K562 (cell line): ENCODE results near the gene ERMARD. TPM values are rescaled to one million over a fixed set of nuclear protein-coding genes. Genes with fewer than 3 reads are reported as not detected.

Experiments
- AFF4 ChIP-seq: sonication (generic); formaldehyde crosslinking; IDR thresholded peaks from 2 replicates; pipeline ENCODE4 v1.8.0; 2023; ENCODE audit warnings: mild to moderate bottlenecking, missing genetic modification reagents
- CCNT2 ChIP-seq: IDR thresholded peaks from 2 replicates; pipeline ENCODE4 v1.6.1; 2011; ENCODE audit warnings: borderline replicate concordance, low read depth, mild to moderate bottlenecking, moderate library complexity, mixed read lengths, low read length; ENCODE audit not compliant: insufficient read length; ENCODE audit errors: extremely low read depth
- ERF ChIP-seq: fragments of 450-650 bp; formaldehyde crosslinking; IDR thresholded peaks from 2 replicates; pipeline ENCODE4 v1.4.0; 2020; ENCODE audit warnings: mild to moderate bottlenecking, mixed read lengths
- FOXK2 ChIP-seq, 2 experiments: fragments of 450-650 bp; IDR thresholded peaks in 1 of 2; conservative IDR thresholded peaks in 1 of 2; 2 replicates each; pipeline ENCODE4 v1.6.1; 2016; ENCODE audit warnings: low read depth in 2 of 2, mild to moderate bottlenecking in 1 of 2
- HMG20B ChIP-seq: fragments of 250-450 bp; sonication (Bioruptor Pico); IDR thresholded peaks from 2 replicates; pipeline ENCODE4 v1.5.0; 2021; ENCODE audit warnings: mild to moderate bottlenecking
- KAT7 ChIP-seq: sonication (generic); formaldehyde crosslinking; IDR thresholded peaks from 2 replicates; pipeline ENCODE4 v1.8.0; 2022; ENCODE audit warnings: missing genetic modification reagents, mild to moderate bottlenecking, borderline replicate concordance
- LARP7 ChIP-seq: fragments of 450-650 bp; IDR thresholded peaks from 2 replicates; pipeline ENCODE4 v1.6.1; 2016
- MAFG ChIP-seq: fragments of 450-650 bp; conservative IDR thresholded peaks from 2 replicates; pipeline ENCODE4 v1.6.1; 2016; ENCODE audit warnings: missing genetic modification characterization, missing compliant biosample characterization
- MBD2 ChIP-seq: sonication (generic); IDR thresholded peaks from 2 replicates; pipeline ENCODE4 v1.6.1; 2016; ENCODE audit warnings: low read depth, borderline replicate concordance
- MIER1 ChIP-seq: fragments of 450-650 bp; IDR thresholded peaks from 2 replicates; pipeline ENCODE4 v1.6.1; 2016; ENCODE audit warnings: antibody characterized with exemption, mild to moderate bottlenecking, low read depth
- NCOA6 ChIP-seq: fragments of 450-650 bp; IDR thresholded peaks from 2 replicates; pipeline ENCODE4 v1.6.1; 2017; ENCODE audit warnings: mild to moderate bottlenecking
- POLR2AphosphoS5 ChIP-seq: IDR thresholded peaks from 2 replicates; pipeline ENCODE4 v1.6.1; 2011; ENCODE audit warnings: mild to moderate bottlenecking, low read depth, low read length, moderate library complexity; ENCODE audit not compliant: control insufficient read depth, insufficient read depth
- RBM22 ChIP-seq: fragments of 200-400 bp; formaldehyde crosslinking; IDR thresholded peaks from 2 replicates; pipeline ENCODE4 v1.6.1; 2018; ENCODE audit warnings: low read length, low read depth; ENCODE audit not compliant: poor library complexity, severe bottlenecking
- SIN3B ChIP-seq: fragments of 450-650 bp; IDR thresholded peaks from 2 replicates; pipeline ENCODE4 v1.6.1; 2017; ENCODE audit warnings: low read depth, mild to moderate bottlenecking, moderate library complexity
- THRB ChIP-seq: fragments of 450-650 bp; formaldehyde crosslinking; conservative IDR thresholded peaks from 2 replicates; pipeline ENCODE4 v1.4.0; 2022; ENCODE audit warnings: mild to moderate bottlenecking, missing genetic modification characterization
- ZFX ChIP-seq: sonication (generic); formaldehyde crosslinking; IDR thresholded peaks from 2 replicates; pipeline ENCODE4 v1.8.0; 2022; ENCODE audit warnings: mild to moderate bottlenecking, missing genetic modification reagents, moderate library complexity
- polyA plus RNA-seq, 8 experiments: library from polyadenylated mRNA; depleted of rRNA in 4 of 8; stranded (reverse) in 5 of 8; unstranded in 3 of 8; fragments of >200 nt; fragmentation: Nextera tagmentation in 2 of 8; fragmentation: Illumina TruSeq in 1 of 8; extraction: Ambion mirVana in 2 of 8; extraction: Trizol in 1 of 8; gene quantifications; 2 replicates each; pipeline versions ENCODE4 v1.2.1 to v1.2.3, GENCODE V29; 2011 to 2014; ENCODE audit warnings: inconsistent platforms in 1 of 8, missing spikeins in 1 of 8
- total RNA-seq, 7 experiments: library from RNA; depleted of rRNA in 6 of 7; stranded (reverse); fragments of >200 nt in 6 of 7; fragmentation: Illumina TruSeq in 2 of 7; extraction: Trizol in 2 of 7; gene quantifications; 2 replicates each; pipeline versions ENCODE4 v1.2.1 to v1.2.3, GENCODE V29; 2011 to 2021; ENCODE audit warnings: low replicate concordance in 1 of 7
- TF ChIP-seq, protein P1 (sequence below): fragments of 200-800 bp; sonication (Bioruptor generic); IDR thresholded peaks from 2 replicates; pipeline ENCODE4 v1.6.1; 2017; ENCODE audit warnings: missing genetic modification characterization, missing compliant biosample characterization
- TF ChIP-seq, protein P2 (sequence below): sonication (generic); formaldehyde crosslinking; IDR thresholded peaks from 2 replicates; pipeline ENCODE4 v1.4.0; 2020; ENCODE audit warnings: mild to moderate bottlenecking, missing genetic modification reagents

The ERMARD gene
- total and polyA plus RNA-seq, 9 of the 15 experiments (the other 6 are each of a cell fraction or from before 2014, with no cell fraction given): 14.5 to 68.6 (median 27.7) TPM

GRCh38 chr6:169723200-169723909 is 28.1 kb upstream of the ERMARD start (continued):
- TF ChIP-seq NCOA6 (peak; percentile 57), KAT7 (CRISPR knock-in tag) (0 out of 2 replicates have a peak, but pooled peaks have one; percentile 77), ZFX (CRISPR knock-in tag) (peak; percentile 86), POLR2AphosphoS5 (0 out of 2 replicates have a peak, but pooled peaks have one; percentile 16), HMG20B (no peak), THRB (CRISPR knock-in tag) (peak; percentile 80; the same call in 1 of the 2 replicates), CCNT2 (peak; percentile 67), MAFG (tag) (no peak), AFF4 (CRISPR knock-in tag) (0 out of 2 replicates have a peak, but pooled peaks have one; percentile 53), MBD2 (0 out of 2 replicates have a peak, but pooled peaks have one; percentile 13), FOXK2 (conservative IDR thresholded peaks at IDR 0.05 in 1 of 2, IDR thresholded peaks at IDR 0.05 in 1 of 2; ENCODE audit: low read depth in 2 of 2) (0 out of 4 replicates have a peak, but pooled peaks of 1 of the 2 experiments have one; percentile 18), RBM22 (peak; percentile 12), SIN3B (peak; percentile 42), MIER1 (peak; percentile 64), ERF (0 out of 2 replicates have a peak, but pooled peaks have one; percentile 39), LARP7 (0 out of 2 replicates have a peak, but pooled peaks have one; percentile 17)
- TF ChIP-seq, protein P1, sequence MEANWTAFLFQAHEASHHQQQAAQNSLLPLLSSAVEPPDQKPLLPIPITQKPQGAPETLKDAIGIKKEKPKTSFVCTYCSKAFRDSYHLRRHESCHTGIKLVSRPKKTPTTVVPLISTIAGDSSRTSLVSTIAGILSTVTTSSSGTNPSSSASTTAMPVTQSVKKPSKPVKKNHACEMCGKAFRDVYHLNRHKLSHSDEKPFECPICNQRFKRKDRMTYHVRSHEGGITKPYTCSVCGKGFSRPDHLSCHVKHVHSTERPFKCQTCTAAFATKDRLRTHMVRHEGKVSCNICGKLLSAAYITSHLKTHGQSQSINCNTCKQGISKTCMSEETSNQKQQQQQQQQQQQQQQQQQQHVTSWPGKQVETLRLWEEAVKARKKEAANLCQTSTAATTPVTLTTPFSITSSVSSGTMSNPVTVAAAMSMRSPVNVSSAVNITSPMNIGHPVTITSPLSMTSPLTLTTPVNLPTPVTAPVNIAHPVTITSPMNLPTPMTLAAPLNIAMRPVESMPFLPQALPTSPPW (CRISPR knock-in tag): peak; percentile 47; the same call in 1 of the 2 replicates
- TF ChIP-seq, protein P2, sequence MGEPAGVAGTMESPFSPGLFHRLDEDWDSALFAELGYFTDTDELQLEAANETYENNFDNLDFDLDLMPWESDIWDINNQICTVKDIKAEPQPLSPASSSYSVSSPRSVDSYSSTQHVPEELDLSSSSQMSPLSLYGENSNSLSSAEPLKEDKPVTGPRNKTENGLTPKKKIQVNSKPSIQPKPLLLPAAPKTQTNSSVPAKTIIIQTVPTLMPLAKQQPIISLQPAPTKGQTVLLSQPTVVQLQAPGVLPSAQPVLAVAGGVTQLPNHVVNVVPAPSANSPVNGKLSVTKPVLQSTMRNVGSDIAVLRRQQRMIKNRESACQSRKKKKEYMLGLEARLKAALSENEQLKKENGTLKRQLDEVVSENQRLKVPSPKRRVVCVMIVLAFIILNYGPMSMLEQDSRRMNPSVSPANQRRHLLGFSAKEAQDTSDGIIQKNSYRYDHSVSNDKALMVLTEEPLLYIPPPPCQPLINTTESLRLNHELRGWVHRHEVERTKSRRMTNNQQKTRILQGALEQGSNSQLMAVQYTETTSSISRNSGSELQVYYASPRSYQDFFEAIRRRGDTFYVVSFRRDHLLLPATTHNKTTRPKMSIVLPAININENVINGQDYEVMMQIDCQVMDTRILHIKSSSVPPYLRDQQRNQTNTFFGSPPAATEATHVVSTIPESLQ: 0 out of 2 replicates have a peak, but pooled peaks have one; percentile 76
